ENCODE results near the gene CMSS1.

CMSS1 gene

DNA sequence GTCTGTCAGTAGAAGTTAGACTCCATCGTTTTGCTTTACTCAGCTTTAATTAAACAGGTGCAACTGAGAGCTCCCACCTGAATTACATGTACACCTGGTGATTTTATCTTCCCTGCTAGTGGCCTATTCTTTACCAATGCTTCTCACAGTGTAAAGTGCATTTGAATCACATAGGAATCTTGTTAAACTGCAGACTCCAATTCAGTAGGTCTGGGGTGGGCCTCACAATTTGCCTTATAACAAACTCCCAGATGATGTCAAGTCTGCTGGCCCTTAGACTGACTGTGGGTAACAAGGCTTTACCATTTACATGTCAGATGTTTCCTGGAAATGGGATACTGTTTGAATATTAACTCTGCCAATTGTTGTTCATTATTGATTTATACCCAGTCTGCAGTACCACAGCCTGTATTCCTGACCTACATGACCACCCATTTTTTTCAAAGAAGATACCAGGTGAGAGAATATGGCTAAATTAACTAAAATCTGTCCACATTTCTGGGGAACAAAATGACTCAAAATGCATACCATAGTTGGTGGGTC lies 37.2 kb downstream of the CMSS1 start:
- no peak for DNase-seq (ENCODE audit: low read depth)

DNA sequence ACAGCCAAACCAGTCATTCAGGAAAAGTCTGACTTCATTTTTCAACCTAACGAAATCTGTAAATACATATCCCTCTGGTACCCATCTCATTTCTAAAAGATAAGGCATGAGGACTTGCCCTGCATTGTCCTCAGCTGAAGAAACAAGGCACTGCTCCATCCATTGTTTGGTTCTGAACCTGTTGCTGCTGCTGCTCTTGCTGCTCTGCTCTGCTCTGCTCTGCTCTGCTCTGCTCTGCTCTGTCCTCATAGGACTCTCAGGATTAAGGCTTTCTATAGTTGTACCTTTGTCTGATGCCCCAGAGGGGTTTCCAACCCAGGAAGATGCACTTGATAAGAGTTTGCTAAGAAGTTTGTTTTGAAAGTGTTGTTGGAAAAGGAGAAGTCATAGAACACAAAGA lies 38.2 kb downstream of the CMSS1 start:
- DNase-seq (ENCODE audit: low read depth): no peak

DNA sequence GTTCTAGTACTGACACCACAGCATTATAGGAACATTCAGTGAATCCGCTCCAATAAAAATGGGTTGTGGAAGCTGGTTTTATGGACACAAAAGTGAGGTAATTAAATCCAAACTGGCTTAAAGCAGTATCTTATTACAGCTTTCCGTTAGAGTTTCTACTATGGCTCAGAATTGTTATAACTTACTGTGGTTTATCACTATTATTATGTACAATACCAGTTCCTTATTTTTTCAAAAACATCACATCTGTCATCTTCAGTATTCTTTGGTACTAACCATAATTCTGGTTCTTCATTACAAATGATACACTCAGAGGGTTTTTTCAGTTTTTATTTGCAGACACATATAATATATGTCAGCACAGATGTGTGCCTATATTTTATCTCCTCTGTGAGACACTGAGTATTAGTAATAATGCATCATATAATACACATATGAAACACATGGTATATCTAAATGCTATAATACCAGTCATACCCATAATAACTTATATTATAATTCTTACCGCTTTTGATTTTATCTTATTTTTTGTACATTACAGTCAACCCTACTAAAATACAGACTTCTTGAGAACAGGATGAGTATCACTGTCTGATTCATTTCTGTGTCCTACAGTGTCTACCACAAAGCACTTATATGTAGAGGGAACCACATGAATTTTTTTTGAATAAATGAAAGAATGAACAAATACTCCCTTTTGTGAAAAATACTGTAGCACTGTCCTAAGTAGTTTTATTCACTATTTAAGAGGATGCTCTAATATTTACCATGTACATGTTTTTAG lies 39.0 kb downstream of the CMSS1 start:
- no peak for DNase-seq (ENCODE audit: low read depth)

DNA sequence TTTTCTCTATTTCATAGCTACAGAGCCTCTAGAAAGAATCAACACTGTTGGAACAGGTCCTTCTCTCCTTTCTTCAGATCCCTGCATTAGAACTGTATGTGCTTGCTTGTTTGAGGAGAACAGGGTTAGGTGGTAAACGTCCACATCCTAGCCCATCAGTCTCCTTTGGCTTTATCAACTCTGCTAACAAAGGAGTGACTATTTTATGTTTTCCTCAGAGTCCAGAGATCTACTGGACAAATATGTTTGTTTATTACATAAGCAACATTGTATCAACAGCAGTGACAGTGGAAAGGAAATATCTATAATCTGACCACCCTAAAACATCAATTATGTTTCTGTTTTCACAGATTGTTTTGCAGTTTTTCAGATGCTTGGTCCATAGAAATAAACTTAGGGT lies 39.6 kb downstream of the CMSS1 start:
- no peak for DNase-seq (ENCODE audit: low read depth)

DNA sequence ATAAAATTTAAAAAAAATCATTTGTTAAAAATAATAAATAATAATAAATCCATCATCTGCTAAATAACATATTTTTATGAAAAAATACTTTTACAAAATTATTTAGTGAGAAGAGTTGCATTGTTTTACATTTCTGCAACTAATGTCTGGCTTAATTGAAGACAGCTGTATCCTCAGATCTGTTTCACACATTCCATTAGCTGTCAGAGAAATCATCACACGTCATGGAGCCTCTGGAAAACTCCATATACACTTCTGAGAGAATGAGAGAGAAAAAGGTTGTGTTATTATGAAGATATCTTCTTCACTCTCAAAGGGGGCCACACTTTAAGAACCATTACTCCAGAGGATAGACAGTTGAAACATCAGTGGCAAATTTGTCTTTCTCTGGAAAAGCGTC lies 40.8 kb downstream of the CMSS1 start:
- no peak for DNase-seq (ENCODE audit: low read depth)

DNA sequence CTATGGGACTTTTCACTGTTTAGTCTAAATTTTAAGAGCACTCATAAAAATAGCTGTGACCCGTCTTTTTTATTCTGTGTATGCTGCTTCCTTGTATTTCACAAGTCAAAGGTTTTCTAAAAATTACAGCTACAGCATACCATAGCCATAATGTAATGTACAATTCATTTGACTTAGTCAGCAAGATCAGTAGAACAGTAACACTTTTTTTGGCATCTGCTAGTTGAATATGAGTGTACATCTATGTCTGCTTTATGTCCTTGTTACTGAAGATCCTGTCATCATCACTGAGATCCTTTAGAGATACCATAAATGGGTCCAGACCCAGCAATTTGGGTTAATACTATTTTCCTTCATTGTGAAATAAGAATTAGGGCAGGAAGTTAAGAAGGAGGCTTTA lies 42.2 kb downstream of the CMSS1 start:
- DNase-seq (ENCODE audit: low read depth): peak; percentile 93

DNA sequence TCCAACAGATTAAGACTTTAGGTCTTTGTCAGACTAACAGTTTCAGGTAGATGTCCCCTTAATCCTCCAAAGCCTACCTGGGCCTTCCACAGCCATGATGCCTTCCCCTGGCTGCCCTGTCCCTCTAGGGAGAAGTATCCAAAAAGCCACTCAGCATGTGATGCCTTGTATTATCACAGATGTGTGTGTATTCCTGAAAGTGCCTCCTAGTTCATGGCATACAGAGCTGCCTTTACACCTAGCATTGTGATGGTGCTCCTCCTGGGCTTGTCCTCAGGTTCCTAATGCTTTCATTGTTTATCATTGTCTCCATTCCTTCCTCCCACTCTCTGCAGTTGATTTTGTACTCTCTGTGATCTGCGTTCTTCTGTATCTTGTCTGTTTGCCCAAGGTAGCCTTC lies 43.6 kb downstream of the CMSS1 start:
- DNase-seq (ENCODE audit: low read depth): no peak

DNA sequence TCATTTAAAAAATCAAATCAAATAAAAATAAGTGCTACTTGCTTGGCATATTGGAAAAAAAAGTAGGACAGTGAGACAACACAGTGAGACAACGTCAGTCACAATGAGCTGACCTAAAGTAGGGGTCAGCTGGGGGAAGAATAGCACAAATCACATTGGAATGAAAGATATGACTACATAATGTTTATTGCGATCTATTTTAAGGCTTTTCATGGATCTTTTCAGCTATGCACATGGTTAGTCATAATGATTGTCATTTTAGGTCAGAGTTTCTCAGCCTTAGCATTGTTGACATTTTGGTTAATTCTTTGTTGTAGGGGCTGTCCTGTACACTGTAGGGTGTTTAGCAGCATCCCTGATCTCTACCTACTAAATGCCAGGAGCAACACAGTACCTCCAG lies 44.5 kb downstream of the CMSS1 start:
- DNase-seq (ENCODE audit: low read depth): no peak

DNA sequence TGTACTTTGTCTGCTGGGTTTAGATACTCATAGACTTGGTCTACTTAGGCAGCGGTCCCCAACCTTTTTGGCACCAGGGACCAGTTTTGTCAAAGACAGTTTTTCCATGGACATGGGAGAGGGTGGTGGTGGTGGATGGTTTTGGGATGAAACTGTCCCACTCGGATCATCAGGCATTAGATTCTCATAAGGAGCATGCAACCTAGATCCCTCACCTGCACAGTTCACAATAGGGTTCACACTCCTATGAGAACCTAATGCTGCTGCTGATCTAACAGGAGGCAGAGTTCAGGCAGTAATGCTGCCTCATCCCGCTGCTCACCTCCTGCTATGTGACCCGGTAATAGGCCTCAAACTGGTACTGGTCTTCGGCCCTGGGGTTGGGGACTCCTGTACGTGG lies 45.3 kb downstream of the CMSS1 start:
- DNase-seq (ENCODE audit: low read depth): no peak

DNA sequence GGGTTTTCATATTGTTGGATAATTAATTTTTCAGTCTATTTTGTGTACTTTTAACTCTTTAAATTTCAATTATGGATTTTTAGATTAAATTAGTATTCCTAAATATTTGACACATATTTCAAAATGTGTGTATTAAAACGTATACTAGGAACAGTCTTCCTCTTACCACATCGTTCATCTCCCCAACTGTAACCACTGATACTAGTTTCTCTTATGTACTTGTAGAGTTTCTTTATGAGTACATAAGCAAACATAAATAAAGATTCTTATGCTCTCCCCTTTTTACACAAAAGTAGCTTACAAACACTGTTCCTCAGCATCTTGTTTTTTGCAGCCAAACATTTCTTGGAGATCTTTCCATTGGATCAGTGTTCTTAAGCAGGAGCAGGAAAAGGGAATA lies 45.9 kb downstream of the CMSS1 start:
- DNase-seq (ENCODE audit: low read depth): no peak

DNA sequence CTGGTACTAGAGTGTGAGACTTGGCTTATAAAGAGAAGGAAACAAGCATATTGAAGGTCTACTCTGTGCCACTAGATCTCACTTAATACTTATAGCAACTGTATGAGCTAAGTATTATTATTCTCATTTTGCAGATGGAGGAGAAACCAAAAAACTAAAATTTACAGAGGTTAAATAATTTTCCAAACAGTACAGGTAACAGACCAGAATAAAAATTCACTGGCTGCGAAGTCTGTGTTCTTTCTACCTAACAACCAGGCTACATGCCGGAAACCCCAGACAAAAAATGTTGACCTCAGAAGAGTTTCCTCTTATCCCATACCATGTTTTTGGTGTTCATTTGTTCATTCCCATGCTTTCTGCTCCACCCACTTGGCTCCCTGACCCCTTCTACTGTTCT lies 46.6 kb downstream of the CMSS1 start:
- no peak for DNase-seq (ENCODE audit: low read depth)

DNA sequence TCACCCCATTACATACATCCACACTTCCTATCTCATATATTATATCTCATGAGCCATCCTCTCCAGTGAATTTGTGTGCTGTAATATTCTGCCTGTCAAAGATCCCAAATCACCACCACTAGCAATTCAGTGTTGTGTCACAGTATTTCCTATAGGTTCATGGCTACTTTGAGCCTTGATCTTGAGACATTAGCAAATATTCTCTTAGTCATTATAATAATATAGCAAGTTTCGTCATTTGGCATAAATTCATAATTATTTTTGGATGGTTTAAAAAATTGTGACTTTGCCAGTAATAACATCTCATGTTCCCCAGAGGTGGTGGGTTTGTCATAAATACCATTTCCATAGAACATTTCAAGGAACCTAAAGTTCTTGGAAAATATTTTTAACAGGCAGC lies 47.7 kb downstream of the CMSS1 start:
- DNase-seq (ENCODE audit: low read depth): no peak

DNA sequence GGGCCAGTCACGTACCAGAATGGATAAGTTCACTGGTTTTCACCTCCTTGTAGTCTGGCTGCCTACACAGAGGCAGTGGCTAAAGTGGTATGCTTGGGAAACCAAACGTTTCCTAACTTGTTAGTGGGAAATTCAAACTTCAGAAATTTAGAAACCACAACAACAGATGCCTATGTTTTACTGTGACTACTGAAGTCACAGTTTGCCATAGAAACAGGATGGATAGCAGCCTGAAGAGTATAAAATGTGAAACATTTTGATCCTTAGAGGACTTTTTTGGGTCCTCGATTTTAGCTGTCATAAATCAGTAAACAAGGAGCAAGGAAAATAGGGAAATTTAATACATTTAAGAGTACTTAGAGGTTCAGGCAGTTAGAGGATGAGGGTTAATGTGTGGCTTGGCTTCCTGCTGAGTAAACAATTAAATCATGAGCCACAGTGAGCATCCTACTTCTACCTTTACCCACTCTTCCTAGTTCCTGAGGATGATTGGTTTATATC lies 48.6 kb downstream of the CMSS1 start:
- no peak for DNase-seq (ENCODE audit: low read depth)

DNA sequence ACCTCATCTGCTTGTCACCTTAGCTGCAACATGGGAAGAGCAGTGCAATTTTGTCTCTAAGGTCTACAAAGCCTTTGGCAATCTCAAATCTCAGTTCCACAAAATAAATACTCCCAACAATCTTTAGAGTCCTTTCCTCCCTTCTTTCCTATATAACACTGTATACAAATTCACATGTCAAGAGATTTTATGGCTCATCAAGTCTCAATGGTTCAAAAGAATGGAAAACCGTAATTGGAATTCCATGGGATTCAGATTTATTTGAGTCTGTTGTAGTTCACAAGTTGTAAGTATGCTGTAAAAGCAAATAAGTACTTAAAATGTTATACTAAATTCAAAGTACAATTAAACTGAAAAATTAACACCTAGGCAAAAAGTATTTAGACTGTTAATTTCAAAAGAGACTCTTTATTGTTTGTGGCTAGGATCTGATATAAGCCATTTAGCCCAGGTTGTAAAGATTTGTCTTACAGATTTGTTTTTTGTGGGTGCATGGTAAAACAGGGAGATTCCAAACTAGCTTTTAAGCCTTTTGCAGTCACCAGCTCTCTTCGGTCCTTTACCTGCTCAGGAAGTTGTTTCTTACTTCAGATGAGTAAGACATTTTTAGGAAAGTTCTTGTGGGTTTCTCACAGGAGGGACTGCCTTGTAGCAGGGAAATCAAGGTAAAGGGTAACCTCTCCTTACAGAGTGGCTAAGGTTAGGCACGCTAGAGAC lies 50.1 kb downstream of the CMSS1 start:
- no peak for DNase-seq (ENCODE audit: low read depth)

DNA sequence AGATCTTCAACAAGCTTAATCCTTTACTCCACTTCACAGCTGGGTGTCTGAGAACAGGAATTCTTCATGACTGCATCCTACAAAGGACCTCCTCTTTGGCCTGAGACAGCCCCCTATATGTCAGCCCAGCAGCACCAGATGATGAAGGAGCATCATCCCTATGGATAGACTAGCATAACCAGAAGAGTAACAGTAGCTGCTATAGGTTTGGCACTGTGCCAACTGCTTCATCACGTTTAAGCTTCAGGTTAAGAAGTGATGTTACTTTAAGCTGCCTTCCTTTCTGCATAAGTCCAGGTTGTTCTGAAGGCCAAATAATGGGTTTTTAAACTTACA lies 50.6 kb downstream of the CMSS1 start:
- DNase-seq (ENCODE audit: low read depth): no peak

DNA sequence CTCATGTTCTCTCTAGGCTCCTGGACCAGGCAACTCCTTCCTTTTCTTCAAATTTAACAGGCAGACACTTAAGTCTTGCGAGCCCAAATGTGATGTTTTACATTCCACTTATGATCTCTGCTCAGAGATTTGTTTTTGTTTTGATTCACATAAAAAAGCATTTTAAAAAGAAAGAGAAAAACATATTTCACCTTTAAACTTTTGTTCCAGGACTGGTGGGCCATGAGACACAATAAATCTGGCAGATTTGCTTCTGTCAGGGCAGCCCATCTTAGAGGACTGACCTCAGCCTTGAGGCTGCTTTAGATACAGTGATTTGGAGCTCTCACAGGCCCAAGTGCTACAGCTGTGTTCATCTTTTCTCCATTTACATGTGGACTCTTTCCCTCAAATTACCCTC lies 52.0 kb downstream of the CMSS1 start:
- no peak for DNase-seq (ENCODE audit: low read depth)

DNA sequence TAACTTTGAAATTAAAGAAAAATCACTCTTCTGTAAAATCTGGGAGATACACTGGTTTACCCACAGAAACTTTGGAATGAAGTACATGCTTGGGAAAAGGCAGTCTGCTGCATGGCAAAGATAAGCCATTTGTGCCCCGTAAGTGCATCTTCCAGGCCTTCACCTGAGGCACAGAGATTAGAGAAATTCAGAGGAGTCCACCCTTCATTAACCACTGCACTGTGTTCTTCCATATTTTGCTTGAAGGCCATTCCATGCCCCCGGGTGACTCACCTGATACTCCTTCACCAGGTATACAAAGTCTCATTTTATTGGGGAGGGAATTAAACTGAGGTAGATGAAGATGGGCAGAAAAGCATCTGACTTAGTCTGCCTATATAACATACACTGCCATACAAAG lies 53.0 kb downstream of the CMSS1 start:
- DNase-seq (ENCODE audit: low read depth): no peak

DNA sequence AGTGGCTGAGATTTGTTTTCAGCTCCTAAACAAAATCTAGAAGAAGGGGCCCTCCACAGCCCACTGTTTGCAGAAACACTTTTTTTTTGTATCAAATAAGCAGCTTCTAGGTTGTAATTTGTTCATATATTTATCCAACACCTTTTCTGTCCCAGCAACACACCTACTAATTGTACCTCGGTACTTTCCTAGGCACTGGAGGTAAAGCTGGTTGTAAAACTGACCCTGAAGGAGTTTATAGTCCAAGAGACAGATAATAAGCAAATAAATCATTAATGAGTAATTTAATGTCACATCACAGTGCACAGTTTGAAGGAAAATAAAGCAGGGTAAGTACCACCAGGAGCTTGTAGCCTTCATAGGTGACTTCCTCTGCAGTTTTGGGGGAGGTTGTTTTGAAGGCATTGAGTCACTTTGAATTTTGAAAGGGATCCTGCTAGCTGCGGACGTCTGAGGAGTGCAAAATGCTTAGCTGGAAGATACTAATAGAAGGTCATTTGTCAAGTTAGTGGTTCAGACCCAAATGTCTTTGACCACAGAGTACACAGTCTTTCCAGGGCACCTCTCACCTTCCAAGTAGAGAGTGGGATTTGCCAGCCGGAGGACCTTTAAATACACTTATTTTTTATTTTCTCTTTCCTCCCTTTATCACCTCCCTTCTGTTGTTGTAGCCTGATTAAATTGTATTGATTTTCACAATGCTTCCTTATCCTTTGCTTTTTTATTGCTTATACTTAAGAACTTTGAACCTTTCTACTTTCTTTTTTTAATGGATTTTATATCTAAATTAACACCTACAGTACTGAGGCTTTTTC lies 53.8 kb downstream of the CMSS1 start:
- DNase-seq (ENCODE audit: low read depth): no peak

DNA sequence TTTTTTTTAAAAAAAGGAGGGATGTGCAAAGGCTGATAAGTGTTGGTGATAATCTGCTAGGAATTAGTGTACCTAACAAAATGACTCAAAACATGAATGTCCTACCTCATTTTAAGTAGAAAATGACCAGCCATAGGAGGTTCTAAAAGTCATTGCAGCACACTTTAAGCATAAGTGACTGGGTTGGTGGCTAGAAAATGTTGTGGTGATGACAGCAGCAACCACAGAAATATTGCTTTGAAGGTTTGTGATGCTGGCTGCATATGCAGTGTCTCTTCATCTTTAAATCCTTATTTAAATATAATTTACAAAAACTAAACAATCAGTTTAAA lies 55.2 kb downstream of the CMSS1 start:
- no peak for DNase-seq (ENCODE audit: low read depth)

DNA sequence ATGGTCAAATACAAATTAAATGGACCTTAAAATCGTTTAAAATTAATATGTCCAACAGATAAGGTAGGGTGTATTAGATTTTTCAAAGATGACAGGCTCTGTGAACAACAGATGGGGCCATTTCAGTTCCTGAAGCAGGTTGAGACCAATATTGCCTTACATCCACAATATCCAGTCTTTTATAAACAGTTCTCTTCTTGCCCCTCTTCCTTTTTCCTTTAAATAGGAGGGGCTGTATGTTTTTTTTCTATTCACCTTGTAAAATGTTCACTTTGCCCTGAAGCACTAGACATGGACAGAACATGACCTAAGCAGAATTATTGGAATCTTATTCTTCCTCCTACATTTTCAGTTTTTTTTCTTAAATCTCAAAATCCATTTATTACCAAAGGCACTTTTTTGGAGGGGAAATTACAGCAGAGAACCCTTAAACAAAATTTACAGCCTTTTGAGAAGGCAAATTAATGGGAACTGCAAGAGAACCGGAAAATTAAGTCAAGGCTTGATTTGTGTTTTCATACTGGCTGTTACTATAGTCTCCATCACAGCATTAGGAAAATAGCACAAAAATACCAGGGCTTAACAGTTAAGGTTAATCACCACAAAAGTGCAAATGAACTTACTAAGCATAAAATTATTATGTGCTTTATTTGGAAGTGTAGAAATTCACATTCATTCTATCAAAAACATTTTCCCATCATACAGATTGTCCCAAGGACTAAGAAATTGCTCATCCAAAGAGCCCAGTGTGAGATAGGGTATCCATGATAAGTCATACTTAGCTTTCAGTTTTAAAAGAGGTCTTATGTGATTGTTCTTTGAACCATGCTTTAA lies 55.8 kb downstream of the CMSS1 start:
- DNase-seq (ENCODE audit: low read depth): no peak

DNA sequence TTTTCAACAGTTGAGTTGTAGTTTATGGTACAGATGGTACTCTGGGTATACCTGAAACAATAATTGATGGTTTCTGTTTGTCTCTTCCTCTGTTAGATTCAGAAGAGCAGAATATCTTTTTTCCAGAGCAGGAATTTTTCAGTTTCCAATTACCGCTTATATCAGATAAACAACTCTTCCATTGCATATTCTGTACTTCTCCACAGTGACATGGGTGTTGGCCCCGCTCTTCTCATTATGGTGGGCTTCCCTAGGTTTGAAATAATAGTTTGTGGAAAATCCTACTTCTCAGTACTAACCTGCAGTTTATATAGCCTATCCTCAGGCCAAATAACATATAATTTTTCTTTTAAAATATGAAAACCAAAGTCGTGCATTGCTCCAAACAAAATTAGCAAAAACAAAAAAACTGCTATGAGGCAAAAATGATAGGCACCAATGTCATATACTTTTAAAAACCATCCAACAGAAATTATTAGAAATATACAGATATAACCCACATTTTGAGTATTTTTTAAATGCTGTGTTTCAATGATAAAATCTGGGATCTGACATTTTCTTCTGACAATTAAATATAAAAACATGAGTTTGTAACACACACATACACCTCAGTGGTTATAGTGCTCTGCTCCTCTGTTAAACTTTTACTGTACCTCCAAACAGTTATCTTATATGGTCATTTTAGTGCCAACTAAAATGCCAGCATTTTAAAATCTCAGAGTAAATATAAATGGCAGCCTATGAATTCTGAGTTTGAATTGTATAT lies 56.8 kb downstream of the CMSS1 start:
- no peak for DNase-seq (ENCODE audit: low read depth)

Measured in fibroblast of the conjunctiva (primary cell).